Astrocyte of the spinal cord (primary cell): ENCODE measurements around the gene FOCAD.

ENCODE experiments used
- DNase-seq: peaks from one replicate; pipeline ENCODE4 v3.0.0; 2011; ENCODE audit warnings: low read depth, low spot score
- H3K4me3 ChIP-seq: 2 replicates; pipeline ENCODE4 v1.5.1; 2011; ENCODE audit warnings: low read depth, mild to moderate bottlenecking, low read length, moderate library complexity
- CTCF ChIP-seq: IDR thresholded peaks from 2 replicates; pipeline ENCODE4 v1.5.1; 2012; ENCODE audit warnings: low read depth, mild to moderate bottlenecking, low read length, inconsistent platforms
- in situ Hi-C: cut with HindIII; loops from 2 replicates; pipeline ENCODE4 v1.10.0; 2017; ENCODE audit warnings: low sequenced_read_pairs

Gene FOCAD

GRCh38 chr9:20996809-20997208, 312.8 kb downstream of the FOCAD start:
- no peak for TF ChIP-seq CTCF
- in situ Hi-C loops = no loop called here
- H3K4me3 ChIP-seq = no peak overlapping the region
- no peak for DNase-seq

- in situ Hi-C loops = no loop called here
- DNase-seq = no peak
- no peak for TF ChIP-seq CTCF
- H3K4me3 ChIP-seq = no peak overlapping the region
Measured at GRCh38 chr9:20997503-20998076, 313.5 kb downstream of the FOCAD start.

GRCh38 chr9:21001581-21001980, 317.5 kb downstream of the FOCAD start:
- in situ Hi-C loops = no loop called here

GRCh38 chr9:21002040-21002439, 318.0 kb downstream of the FOCAD start:
- in situ Hi-C loops = no loop called here
- DNase-seq = no peak
- TF ChIP-seq CTCF = no peak
- H3K4me3 ChIP-seq = no peak overlapping the region

More at GRCh38 chr9:21001581-21001980, 317.5 kb downstream of the FOCAD start:
- H3K4me3 ChIP-seq = no peak overlapping the region
- DNase-seq = no peak
- no peak for TF ChIP-seq CTCF

- DNase-seq = peak; percentile 24
- in situ Hi-C loops = no loop called here
- no peak for TF ChIP-seq CTCF
- no peak overlapping the region for H3K4me3 ChIP-seq
Measured at GRCh38 chr9:21015129-21015815, 331.2 kb downstream of the FOCAD start.

- no peak overlapping the region for H3K4me3 ChIP-seq
- DNase-seq = no peak
- in situ Hi-C loops = no loop called here
- no peak for TF ChIP-seq CTCF
Measured at GRCh38 chr9:21015995-21016394, 331.9 kb downstream of the FOCAD start.
